Loucy (cell line): Measurements from ENCODE around the gene HK1.
"Not testable (repeated sequence)": the region's sequence is repeated elsewhere in the genome, so short reads cannot be mapped to it uniquely, and the experiment has no call there.

ENCODE experiments used
- H2AFZ ChIP-seq: fragments of 200-600 bp; sonication (generic); 2 replicates; pipeline ENCODE4 v1.6.0; 2016; ENCODE audit warnings: antibody characterized with exemption, mild to moderate bottlenecking, low read length, moderate library complexity
- H3F3A ChIP-seq: fragments of 200-600 bp; 2 replicates; pipeline ENCODE4 v1.6.0; 2016; ENCODE audit warnings: antibody characterized with exemption, low read depth, mild to moderate bottlenecking
- H3K27me3 ChIP-seq: fragments of 200-600 bp; sonication (generic); 2 replicates; pipeline ENCODE4 v1.6.1; 2014; ENCODE audit warnings: low read length, mild to moderate bottlenecking; ENCODE audit not compliant: insufficient read depth, poor library complexity, severe bottlenecking
- H3K36me3 ChIP-seq: fragments of 200-600 bp; sonication (generic); 2 replicates; pipeline ENCODE4 v1.6.1; 2016; ENCODE audit warnings: low read length; ENCODE audit not compliant: insufficient read depth
- H3K4me1 ChIP-seq: fragments of 200-600 bp; sonication (generic); 2 replicates; pipeline ENCODE4 v1.5.1; 2014; ENCODE audit warnings: low read length, mild to moderate bottlenecking; ENCODE audit not compliant: insufficient read depth, poor library complexity, severe bottlenecking
- H3K4me2 ChIP-seq: fragments of 200-600 bp; sonication (generic); 2 replicates; pipeline ENCODE4 v1.6.0; 2014; ENCODE audit warnings: antibody characterized with exemption, low read length, low read depth, mild to moderate bottlenecking; ENCODE audit not compliant: poor library complexity, severe bottlenecking
- H3K4me3 ChIP-seq: fragments of 200-600 bp; sonication (generic); 2 replicates; pipeline ENCODE4 v1.5.1; 2014; ENCODE audit warnings: low read length, mild to moderate bottlenecking, mixed read lengths; ENCODE audit not compliant: poor library complexity, severe bottlenecking
- H3K79me2 ChIP-seq: fragments of 200-600 bp; sonication (generic); 2 replicates; pipeline ENCODE4 v1.6.1; 2014; ENCODE audit warnings: low read length; ENCODE audit not compliant: insufficient read depth
- H3K9ac ChIP-seq: fragments of 200-600 bp; sonication (generic); 2 replicates; pipeline ENCODE4 v1.6.0; 2014; ENCODE audit warnings: mild to moderate bottlenecking, low read depth, low read length, moderate library complexity; ENCODE audit not compliant: poor library complexity, severe bottlenecking
- H3K9me2 ChIP-seq: fragments of 200-600 bp; sonication (generic); replicated peaks from 2 replicates; pipeline ENCODE4 v1.6.1; 2016; ENCODE audit warnings: low read depth, low read length, mixed read lengths
- H3K9me3 ChIP-seq: fragments of 200-600 bp; sonication (generic); 2 replicates; pipeline ENCODE4 v1.6.1; 2014; ENCODE audit warnings: mild to moderate bottlenecking, antibody characterized with exemption, low read length, low read depth; ENCODE audit not compliant: insufficient read depth
- H4K20me1 ChIP-seq: fragments of 200-600 bp; sonication (generic); 2 replicates; pipeline ENCODE4 v1.6.0; 2014; ENCODE audit warnings: antibody characterized with exemption, low read length, mild to moderate bottlenecking; ENCODE audit not compliant: insufficient read depth, poor library complexity, severe bottlenecking
- CTCF ChIP-seq: fragments of 200-600 bp; sonication (generic); conservative IDR thresholded peaks from 2 replicates; pipeline ENCODE4 v1.5.1; 2014; ENCODE audit warnings: mild to moderate bottlenecking, antibody characterized with exemption, low read length
- EZH2phosphoT487 ChIP-seq: fragments of 200-600 bp; IDR thresholded peaks from 2 replicates; pipeline ENCODE4 v1.6.1; 2018; ENCODE audit warnings: antibody characterized with exemption, mild to moderate bottlenecking, moderate library complexity, borderline replicate concordance

The HK1 gene

DNA sequence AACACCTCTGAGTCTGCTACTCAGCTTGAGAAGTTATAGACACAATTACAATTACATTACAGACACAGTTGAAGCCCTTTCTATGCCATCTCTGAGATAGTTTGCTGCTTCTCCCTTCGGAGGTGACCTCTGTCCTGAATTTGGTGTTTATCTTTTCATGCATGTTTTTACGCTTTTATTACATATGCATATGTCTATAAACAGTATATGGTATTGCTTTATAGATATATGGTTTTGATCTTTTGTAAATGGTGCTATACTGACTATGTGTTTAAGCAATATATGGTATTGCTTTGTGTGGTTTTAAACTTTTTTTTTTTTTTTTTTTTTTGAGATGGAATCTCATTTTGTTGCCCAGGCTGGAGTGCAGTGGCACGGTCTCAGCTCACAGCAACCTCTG lies 48.4 kb downstream of the HK1 start:
- Histone ChIP-seq H3F3A (no peaks in the 10 kb centered on the region), H3K4me2 (peak overlapping the region; percentile 80), H4K20me1 (peaks cover 35% of the 10 kb centered on the region), H3K36me3 (peaks cover 3% of the 10 kb centered on the region; the same call in 1 of the 2 replicates), H3K4me3 (no peak overlapping the region), H3K79me2 (peaks cover 100% of the 10 kb centered on the region), H3K4me1 (peaks cover 36% of the 10 kb centered on the region), H3K9me3 (no peaks in the 10 kb centered on the region), H3K9me2 (no peaks in the 10 kb centered on the region), H3K9ac (no peak overlapping the region), H2AFZ (no peak overlapping the region), H3K27me3 (no peaks in the 10 kb centered on the region)
- TF ChIP-seq CTCF (no peak), EZH2phosphoT487 (no peak)

DNA sequence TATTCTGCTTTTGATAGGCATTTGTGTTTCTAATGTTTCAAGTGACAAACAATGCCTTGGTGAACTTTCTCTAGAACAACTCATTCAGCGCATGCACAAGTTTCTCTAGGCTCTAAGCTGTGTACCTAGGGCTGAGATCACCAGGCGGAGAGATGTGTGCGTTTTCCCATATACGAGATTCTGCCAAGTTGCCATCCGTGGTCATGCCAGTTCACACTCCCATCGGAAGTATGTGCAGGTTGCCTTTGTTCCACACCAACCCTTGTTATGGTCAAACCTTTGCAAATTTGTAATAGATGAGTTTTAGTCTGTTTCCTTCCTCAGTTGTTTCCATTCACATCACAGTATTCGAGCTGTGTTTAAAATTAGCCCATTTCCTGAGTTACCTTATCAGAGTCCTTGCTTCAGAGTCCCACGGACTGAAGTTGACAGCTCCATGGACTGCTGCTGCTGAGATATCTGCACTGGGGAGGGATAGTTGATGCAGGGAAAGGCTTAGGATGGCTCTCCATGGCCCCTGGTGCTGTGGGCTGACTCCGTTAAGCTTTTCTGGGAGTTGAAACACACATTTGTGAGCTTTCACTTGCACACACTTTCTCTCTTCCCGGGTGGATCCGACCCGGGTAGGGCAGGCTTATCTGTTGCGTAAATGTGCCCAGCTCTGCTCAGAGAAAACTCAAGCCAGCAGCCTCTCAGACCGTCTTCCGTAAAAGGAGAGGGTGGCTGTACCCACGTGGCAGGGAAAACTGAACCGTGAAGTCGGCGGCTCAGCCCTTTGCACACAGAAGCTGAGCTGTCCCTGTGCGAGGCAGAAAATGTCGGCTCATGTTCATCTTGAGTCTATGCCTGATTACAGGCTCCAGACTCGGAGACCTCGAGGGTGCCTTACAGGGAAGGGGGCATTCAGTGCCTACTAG lies 49.4 kb downstream of the HK1 start:
- peak overlapping the region; percentile 80 for H3K4me2 ChIP-seq
- H3K79me2 ChIP-seq, result peaks cover 100% of the 10 kb centered on the region
- H2AFZ ChIP-seq, result no peak overlapping the region; the same call in 1 of the 2 replicates

DNA sequence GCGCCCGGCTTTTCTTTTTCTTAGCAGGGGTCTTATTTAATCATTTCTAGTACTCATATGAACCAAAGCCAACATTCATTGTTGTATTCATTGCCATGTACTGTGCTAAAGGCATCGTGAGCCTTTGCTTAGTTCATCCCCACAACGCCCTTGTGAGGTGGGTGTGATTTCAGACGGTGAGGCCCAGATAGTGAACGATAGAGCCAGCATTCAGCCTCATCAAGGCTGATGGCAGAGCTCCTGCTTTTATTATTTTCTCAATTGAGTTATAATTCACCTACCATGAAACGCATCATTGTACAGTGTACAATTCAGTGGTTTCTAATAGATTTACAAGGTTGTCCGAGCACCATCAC lies 50.1 kb downstream of the HK1 start:
- H3K9me2 ChIP-seq, result no peaks in the 10 kb centered on the region
- H3K4me3 ChIP-seq, result peak overlapping the region; percentile 66
- no peaks in the 10 kb centered on the region for H3K27me3 ChIP-seq
- no peak for TF ChIP-seq EZH2phosphoT487
- no peak for TF ChIP-seq CTCF
- peaks cover 3% of the 10 kb centered on the region; the same call in 1 of the 2 replicates for H3K36me3 ChIP-seq
- H2AFZ ChIP-seq, result no peak overlapping the region
- peak overlapping the region; percentile 50 for H3K9ac ChIP-seq
- peaks cover 29% of the 10 kb centered on the region for H4K20me1 ChIP-seq
- no peaks in the 10 kb centered on the region for H3K9me3 ChIP-seq
- H3K4me2 ChIP-seq, result peak overlapping the region; percentile 80
- H3K4me1 ChIP-seq, result peaks cover 31% of the 10 kb centered on the region
- no peaks in the 10 kb centered on the region for H3F3A ChIP-seq
- peaks cover 100% of the 10 kb centered on the region for H3K79me2 ChIP-seq

More for the DNA sequence above, 49.4 kb downstream of the HK1 start:
- Histone ChIP-seq H4K20me1 (peaks cover 27% of the 10 kb centered on the region), H3K36me3 (peaks cover 3% of the 10 kb centered on the region; the same call in 1 of the 2 replicates), H3K9me2 (no peaks in the 10 kb centered on the region), H3K4me3 (peak overlapping the region; percentile 66), H3K4me1 (peaks cover 33% of the 10 kb centered on the region), H3K27me3 (no peaks in the 10 kb centered on the region), H3K9ac (peak overlapping the region; percentile 50), H3K9me3 (no peaks in the 10 kb centered on the region), H3F3A (no peaks in the 10 kb centered on the region)
- TF ChIP-seq CTCF (no peak), EZH2phosphoT487 (no peak)

DNA sequence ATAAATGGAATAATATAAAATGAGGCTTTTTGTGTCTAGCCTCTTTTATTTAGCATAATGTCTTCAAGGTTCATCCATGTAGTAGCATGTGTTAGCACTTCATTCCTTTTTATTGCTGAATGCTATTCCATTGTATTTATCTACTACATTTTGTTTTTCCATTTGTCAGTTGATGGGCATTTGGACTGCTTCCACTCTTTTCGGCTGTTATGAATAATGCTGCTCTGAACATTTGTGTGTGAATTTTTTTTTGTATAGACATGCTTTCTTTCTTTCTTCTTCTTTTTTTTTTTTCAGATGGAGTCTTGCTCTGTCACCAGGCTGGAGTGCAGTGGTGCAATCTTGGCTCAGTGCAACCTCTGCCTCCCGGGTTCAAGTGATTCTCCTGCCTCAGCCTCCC lies 50.6 kb downstream of the HK1 start:
- not testable (repeated sequence) for H3K9me2 ChIP-seq, H2AFZ ChIP-seq, H3K9me3 ChIP-seq, H3K36me3 ChIP-seq, H3F3A ChIP-seq, H3K4me3 ChIP-seq, H3K27me3 ChIP-seq
- Histone ChIP-seq H3K79me2 (peaks cover 100% of the 10 kb centered on the region), H3K9ac (peak overlapping the region; percentile 50), H3K4me2 (peak overlapping the region; percentile 80), H3K4me1 (peaks cover 25% of the 10 kb centered on the region), H4K20me1 (peaks cover 24% of the 10 kb centered on the region)
